Measurements from ENCODE around the gene PPP2R3B.
"Not testable (repeated sequence)": the region's sequence is repeated elsewhere in the genome, so short reads cannot be mapped to it uniquely, and the experiment has no call there.

Gene PPP2R3B

GRCh38 chrX:313546-313945, 73.2 kb downstream of the PPP2R3B start:
- H3K27ac Mint-ChIP-seq = no peak overlapping the region
- H3K4me1 Mint-ChIP-seq = peaks cover 4% of the 10 kb centered on the region
- ATAC-seq (ENCODE audit: low read depth) (no peak), DNase-seq (ENCODE audit: low spot score in 2 of 2) (no peak)
- no peak overlapping the region for H3K4me3 Mint-ChIP-seq
- no peaks in the 10 kb centered on the region for H3K27me3 Mint-ChIP-seq
- H3K36me3 Mint-ChIP-seq = peaks cover 32% of the 10 kb centered on the region
- peaks cover 2% of the 10 kb centered on the region for H3K9me3 Mint-ChIP-seq

- Mint-ChIP-seq H3K4me1 (peaks cover 1% of the 10 kb centered on the region), H3K27ac (no peak overlapping the region), H3K9me3 (peaks cover under 1% of the 10 kb centered on the region), H3K4me3 (no peak overlapping the region), H3K27me3 (no peaks in the 10 kb centered on the region), H3K36me3 (peaks cover 29% of the 10 kb centered on the region)
- ATAC-seq (ENCODE audit: low read depth) (no peak), DNase-seq (ENCODE audit: low spot score in 2 of 2) (no peak)
Measured at GRCh38 chrX:312621-313331, 73.9 kb downstream of the PPP2R3B start.

GRCh38 chrX:311156-312129, 75.3 kb downstream of the PPP2R3B start:
- H3K36me3 Mint-ChIP-seq = peaks cover 32% of the 10 kb centered on the region
- no peak for DNase-seq (ENCODE audit: low spot score in 2 of 2)
- H3K27ac Mint-ChIP-seq = no peak overlapping the region
- H3K27me3 Mint-ChIP-seq = no peaks in the 10 kb centered on the region
- H3K4me1 Mint-ChIP-seq = no peaks in the 10 kb centered on the region
- H3K4me3 Mint-ChIP-seq = peak overlapping the region; percentile 3
- no peak for ATAC-seq (ENCODE audit: low read depth)
- H3K9me3 Mint-ChIP-seq = no peaks in the 10 kb centered on the region

GRCh38 chrX:310621-311155, 76.0 kb downstream of the PPP2R3B start:
- no peaks in the 10 kb centered on the region for H3K4me1 Mint-ChIP-seq
- H3K4me3 Mint-ChIP-seq = no peak overlapping the region
- H3K36me3 Mint-ChIP-seq = peaks cover 34% of the 10 kb centered on the region
- no peak overlapping the region for H3K27ac Mint-ChIP-seq
- DNase-seq (ENCODE audit: low spot score in 2 of 2) (no peak), ATAC-seq (ENCODE audit: low read depth) (no peak)
- no peaks in the 10 kb centered on the region for H3K27me3 Mint-ChIP-seq
- no peaks in the 10 kb centered on the region for H3K9me3 Mint-ChIP-seq

GRCh38 chrX:308821-309520, 77.7 kb downstream of the PPP2R3B start:
- Mint-ChIP-seq H3K4me3 (no peak overlapping the region), H3K9me3 (no peaks in the 10 kb centered on the region), H3K27me3 (no peaks in the 10 kb centered on the region), H3K36me3 (peaks cover 40% of the 10 kb centered on the region), H3K27ac (no peak overlapping the region), H3K4me1 (no peaks in the 10 kb centered on the region)
- no peak for ATAC-seq (ENCODE audit: low read depth)
- DNase-seq (ENCODE audit: low spot score in 2 of 2) = no peak

- H3K27me3 Mint-ChIP-seq = no peaks in the 10 kb centered on the region
- H3K9me3 Mint-ChIP-seq = no peaks in the 10 kb centered on the region
- H3K36me3 Mint-ChIP-seq = peaks cover 39% of the 10 kb centered on the region
- H3K27ac Mint-ChIP-seq = no peak overlapping the region
- no peak overlapping the region for H3K4me3 Mint-ChIP-seq
- DNase-seq (ENCODE audit: low spot score in 2 of 2) (no peak), ATAC-seq (ENCODE audit: low read depth) (no peak)
- no peaks in the 10 kb centered on the region for H3K4me1 Mint-ChIP-seq
Measured at GRCh38 chrX:307261-308111, 79.2 kb downstream of the PPP2R3B start.

GRCh38 chrX:306614-307251, 80.0 kb downstream of the PPP2R3B start:
- not testable (repeated sequence) for H3K27ac Mint-ChIP-seq; DNase-seq (ENCODE audit: low spot score in 2 of 2); H3K4me3 Mint-ChIP-seq; ATAC-seq (ENCODE audit: low read depth); H3K27me3 Mint-ChIP-seq; H3K9me3 Mint-ChIP-seq; H3K4me1 Mint-ChIP-seq
- peaks cover 36% of the 10 kb centered on the region for H3K36me3 Mint-ChIP-seq

- H3K27ac Mint-ChIP-seq; DNase-seq (ENCODE audit: low spot score in 2 of 2); ATAC-seq (ENCODE audit: low read depth); H3K4me3 Mint-ChIP-seq; H3K4me1 Mint-ChIP-seq; H3K9me3 Mint-ChIP-seq; H3K27me3 Mint-ChIP-seq: not testable (repeated sequence)
- H3K36me3 Mint-ChIP-seq = peaks cover 32% of the 10 kb centered on the region
Measured at GRCh38 chrX:305781-306613, 80.7 kb downstream of the PPP2R3B start.

GRCh38 chrX:302975-303374, 83.7 kb downstream of the PPP2R3B start:
- Mint-ChIP-seq H3K9me3 (no peaks in the 10 kb centered on the region), H3K27me3 (no peaks in the 10 kb centered on the region), H3K36me3 (peaks cover 23% of the 10 kb centered on the region), H3K4me1 (no peaks in the 10 kb centered on the region), H3K27ac (no peak overlapping the region), H3K4me3 (no peak overlapping the region)
- ATAC-seq (ENCODE audit: low read depth) (no peak), DNase-seq (ENCODE audit: low spot score in 2 of 2) (no peak)

GRCh38 chrX:300334-300733, 86.4 kb downstream of the PPP2R3B start:
- H3K27ac Mint-ChIP-seq = no peak overlapping the region
- H3K27me3 Mint-ChIP-seq = no peaks in the 10 kb centered on the region
- no peak for ATAC-seq (ENCODE audit: low read depth)
- peaks cover 22% of the 10 kb centered on the region for H3K36me3 Mint-ChIP-seq
- H3K4me1 Mint-ChIP-seq = no peaks in the 10 kb centered on the region
- H3K4me3 Mint-ChIP-seq = no peak overlapping the region
- no peaks in the 10 kb centered on the region for H3K9me3 Mint-ChIP-seq
- no peak for DNase-seq (ENCODE audit: low spot score in 2 of 2)

GRCh38 chrX:298993-299392, 87.7 kb downstream of the PPP2R3B start:
- no peak for ATAC-seq (ENCODE audit: low read depth)
- H3K4me3 Mint-ChIP-seq = no peak overlapping the region
- H3K4me1 Mint-ChIP-seq = no peaks in the 10 kb centered on the region
- H3K36me3 Mint-ChIP-seq = peaks cover 16% of the 10 kb centered on the region
- no peak overlapping the region for H3K27ac Mint-ChIP-seq
- H3K27me3 Mint-ChIP-seq = no peaks in the 10 kb centered on the region
- no peaks in the 10 kb centered on the region for H3K9me3 Mint-ChIP-seq
- DNase-seq (ENCODE audit: low spot score in 2 of 2) = no peak

GRCh38 chrX:295136-295535, 91.6 kb downstream of the PPP2R3B start:
- Mint-ChIP-seq H3K4me3 (no peak overlapping the region), H3K27me3 (no peaks in the 10 kb centered on the region), H3K9me3 (no peaks in the 10 kb centered on the region), H3K36me3 (peaks cover 23% of the 10 kb centered on the region), H3K4me1 (no peaks in the 10 kb centered on the region), H3K27ac (no peak overlapping the region)
- no peak for DNase-seq (ENCODE audit: low spot score in 2 of 2)
- no peak for ATAC-seq (ENCODE audit: low read depth)
